GM06990 (cell line): ENCODE data around the gene TOR1A.
"Not testable (repeated sequence)": the region's sequence is repeated elsewhere in the genome, so short reads cannot be mapped to it uniquely, and the experiment has no call there.

Experiments
- DNase-seq: peaks from one replicate; pipeline ENCODE4 v3.0.0-alpha.2; 2011; ENCODE audit not compliant: insufficient read length; ENCODE audit errors: extremely low read depth
- H3K27me3 ChIP-seq: replicated peaks from 2 replicates; pipeline ENCODE4 v1.6.0; 2011; ENCODE audit warnings: low read length; ENCODE audit not compliant: control insufficient read depth, insufficient read depth
- H3K36me3 ChIP-seq: 2 replicates; pipeline ENCODE4 v1.5.1; 2011; ENCODE audit warnings: low read length; ENCODE audit not compliant: control insufficient read depth, insufficient read depth
- H3K4me3 ChIP-seq: replicated peaks from 2 replicates; pipeline ENCODE4 v1.5.1; 2011; ENCODE audit warnings: low read depth, mild to moderate bottlenecking, control low read depth, low read length
- TF ChIP-seq, protein P1 (sequence below): IDR thresholded peaks from 2 replicates; pipeline ENCODE4 v1.5.1; 2011; ENCODE audit warnings: low read length, control low read depth, mild to moderate bottlenecking, inconsistent platforms; ENCODE audit not compliant: insufficient read depth, poor library complexity, severe bottlenecking

The TOR1A gene

GRCh38 chr9:129803676-129804060, 20.3 kb downstream of the TOR1A start:
- TF ChIP-seq, protein P1, sequence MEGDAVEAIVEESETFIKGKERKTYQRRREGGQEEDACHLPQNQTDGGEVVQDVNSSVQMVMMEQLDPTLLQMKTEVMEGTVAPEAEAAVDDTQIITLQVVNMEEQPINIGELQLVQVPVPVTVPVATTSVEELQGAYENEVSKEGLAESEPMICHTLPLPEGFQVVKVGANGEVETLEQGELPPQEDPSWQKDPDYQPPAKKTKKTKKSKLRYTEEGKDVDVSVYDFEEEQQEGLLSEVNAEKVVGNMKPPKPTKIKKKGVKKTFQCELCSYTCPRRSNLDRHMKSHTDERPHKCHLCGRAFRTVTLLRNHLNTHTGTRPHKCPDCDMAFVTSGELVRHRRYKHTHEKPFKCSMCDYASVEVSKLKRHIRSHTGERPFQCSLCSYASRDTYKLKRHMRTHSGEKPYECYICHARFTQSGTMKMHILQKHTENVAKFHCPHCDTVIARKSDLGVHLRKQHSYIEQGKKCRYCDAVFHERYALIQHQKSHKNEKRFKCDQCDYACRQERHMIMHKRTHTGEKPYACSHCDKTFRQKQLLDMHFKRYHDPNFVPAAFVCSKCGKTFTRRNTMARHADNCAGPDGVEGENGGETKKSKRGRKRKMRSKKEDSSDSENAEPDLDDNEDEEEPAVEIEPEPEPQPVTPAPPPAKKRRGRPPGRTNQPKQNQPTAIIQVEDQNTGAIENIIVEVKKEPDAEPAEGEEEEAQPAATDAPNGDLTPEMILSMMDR: no peak
- H3K36me3 ChIP-seq: peaks cover 5% of the 10 kb centered on the region; the same call in 1 of the 2 replicates
- peak overlapping the region; percentile 68 for H3K4me3 ChIP-seq
- DNase-seq: no peak
- no peaks in the 10 kb centered on the region for H3K27me3 ChIP-seq

GRCh38 chr9:129802833-129803675, 20.9 kb downstream of the TOR1A start, which contains the start of gene TOR1B:
Gene TOR1B (plus strand): TSS chr9:129803184. CDS start chr9:129803213, 29 bp downstream.
- TF ChIP-seq, protein P1: no peak
- Histone ChIP-seq H3K27me3 (no peaks in the 10 kb centered on the region), H3K4me3 (peak within 1 kb of the TSS; percentile 68), H3K36me3 (peaks cover 5% of the 10 kb centered on the region; the same call in 1 of the 2 replicates)
- peak; percentile 93 for DNase-seq

- H3K27me3 ChIP-seq: no peaks in the 10 kb centered on the region
- TF ChIP-seq, protein P1: no peak
- no peak overlapping the region for H3K4me3 ChIP-seq
- no peaks in the 10 kb centered on the region for H3K36me3 ChIP-seq
- no peak for DNase-seq
Observed at GRCh38 chr9:129801504-129801903, 22.4 kb downstream of the TOR1A start.

DNA sequence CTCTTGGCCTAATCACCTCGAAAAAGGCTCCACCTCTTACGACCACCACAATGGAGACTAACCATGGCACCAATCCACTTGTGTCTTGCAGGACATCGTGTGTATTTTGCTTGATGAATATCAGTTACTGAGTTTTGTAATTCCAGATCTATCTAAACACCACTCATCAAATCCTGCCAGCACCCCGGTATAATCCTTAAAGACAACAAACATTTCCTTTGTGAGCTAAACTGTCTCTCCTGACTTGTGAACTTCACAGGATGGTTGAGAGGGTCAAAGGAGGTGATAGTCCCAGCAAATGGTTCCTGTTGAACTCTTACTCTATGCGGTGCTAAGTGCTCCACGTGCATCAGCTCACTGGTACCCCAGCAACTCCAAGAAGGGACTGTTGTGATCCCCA, 25.0 kb downstream of the TOR1A start:
- Histone ChIP-seq H3K27me3 (no peaks in the 10 kb centered on the region), H3K36me3 (no peaks in the 10 kb centered on the region)
- TF ChIP-seq, protein P1: no peak

GRCh38 chr9:129796029-129796428, 27.9 kb downstream of the TOR1A start:
- not testable (repeated sequence) for DNase-seq, H3K4me3 ChIP-seq

More for the DNA sequence above, 25.0 kb downstream of the TOR1A start:
- no peak for DNase-seq
- no peak overlapping the region for H3K4me3 ChIP-seq

GRCh38 chr9:129794549-129794948, 29.4 kb downstream of the TOR1A start:
- TF ChIP-seq, protein P1: no peak
- DNase-seq: no peak
- Histone ChIP-seq H3K36me3 (no peaks in the 10 kb centered on the region), H3K4me3 (no peak overlapping the region), H3K27me3 (no peaks in the 10 kb centered on the region)

More at GRCh38 chr9:129796029-129796428, 27.9 kb downstream of the TOR1A start:
- H3K27me3 ChIP-seq, H3K36me3 ChIP-seq: not testable (repeated sequence)
